Omental fat pad (tissue), 4 donors: ENCODE measurements around the gene PAEP. TPM values are rescaled to one million over a fixed set of nuclear protein-coding genes. Genes with fewer than 3 reads are reported as not detected.

Source experiments
- ATAC-seq: fragments of 150-250 bp; one replicate; pipeline ENCODE4 v1.9.1; 2016; ENCODE audit warnings: mild to moderate bottlenecking, moderate library complexity; ENCODE audit not compliant: low FRiP score
- DNase-seq: peaks from one replicate; pipeline ENCODE4 v3.0.0-alpha.2; 2019; ENCODE audit warnings: low spot score
- CTCF ChIP-seq, 3 donors: fragments of 450-650 bp; IDR thresholded peaks; one replicate each; pipeline ENCODE4 v1.5.1; 2016 to 2017; ENCODE audit warnings: antibody characterized with exemption in 3 of 3, mild to moderate bottlenecking in 3 of 3, moderate library complexity in 2 of 3
- total RNA-seq, 4 donors: library from RNA; depleted of rRNA; stranded (reverse); fragments of >200 nt; gene quantifications; one replicate each; pipeline ENCODE4 v1.1.0, GENCODE V29; 2016

The PAEP gene
- total RNA-seq, 4 donors from 2014 or later, result not detected

- TF ChIP-seq CTCF (IDR thresholded peaks at IDR 0.05), result no peak
- DNase-seq (no peak), ATAC-seq (no peak)
These were observed 6.5 kb downstream of the PAEP start for GRCh38 chr9:135568026-135568425.

GRCh38 chr9:135570456-135570855 is 8.9 kb downstream of the PAEP start:
- no peak for ATAC-seq

GRCh38 chr9:135572233-135572632 is 10.7 kb downstream of the PAEP start:
- no peak for DNase-seq
- ATAC-seq, result no peak
- no peak for TF ChIP-seq CTCF (IDR thresholded peaks at IDR 0.05)

More at GRCh38 chr9:135570456-135570855, 8.9 kb downstream of the PAEP start:
- no peak for TF ChIP-seq CTCF (IDR thresholded peaks at IDR 0.05)
- no peak for DNase-seq

GRCh38 chr9:135573124-135573523 is 11.6 kb downstream of the PAEP start:
- no peak for ATAC-seq

GRCh38 chr9:135574331-135574730 is 12.8 kb downstream of the PAEP start:
- TF ChIP-seq CTCF (IDR thresholded peaks at IDR 0.05), result no peak
- ATAC-seq (no peak), DNase-seq (no peak)

More at GRCh38 chr9:135573124-135573523, 11.6 kb downstream of the PAEP start:
- no peak for TF ChIP-seq CTCF (IDR thresholded peaks at IDR 0.05)
- DNase-seq, result no peak

- ATAC-seq (no peak), DNase-seq (no peak)
- no peak for TF ChIP-seq CTCF (IDR thresholded peaks at IDR 0.05)
These were observed 13.4 kb downstream of the PAEP start for GRCh38 chr9:135574943-135575342.

GRCh38 chr9:135575995-135576631 is 14.6 kb downstream of the PAEP start:
- ATAC-seq (peak; percentile 19), DNase-seq (no peak)
- no peak for TF ChIP-seq CTCF (IDR thresholded peaks at IDR 0.05)
